Gastrocnemius medialis (tissue), 4 donors: ENCODE data around the gene SCN7A. TPM values are rescaled to one million over a fixed set of nuclear protein-coding genes. Genes with fewer than 3 reads are reported as not detected.

Experiments
- ATAC-seq, 2 donors: fragments of 150-250 bp; one replicate each; pipeline ENCODE4 v1.9.1; 2016
- DNase-seq, 2 donors: peaks; one replicate each; pipeline ENCODE4 v3.0.0-alpha.2; 2019
- H3K27ac ChIP-seq, 4 donors: fragments of 200-600 bp; sonication (generic); 1 replicate in 1 of 4; 2 replicates in 3 of 4; pipeline ENCODE4 v1.5.1; 2016 to 2018; ENCODE audit warnings: mild to moderate bottlenecking in 2 of 4, moderate library complexity in 1 of 4
- H3K27me3 ChIP-seq, 3 donors: fragments of 200-600 bp; sonication (generic) in 2 of 3; 1 replicate in 1 of 3; 2 replicates in 2 of 3; pipeline versions ENCODE4 v1.5.1 to v1.6.0; 2016 to 2019; ENCODE audit warnings: mild to moderate bottlenecking in 1 of 3, moderate library complexity in 1 of 3
- H3K36me3 ChIP-seq, 2 donors: fragments of 200-600 bp; sonication (generic) in 1 of 2; one replicate each; pipeline ENCODE4 v1.5.1; 2017 to 2018
- H3K4me1 ChIP-seq, 2 donors: fragments of 200-600 bp; sonication (generic) in 1 of 2; one replicate each; pipeline ENCODE4 v1.5.1; 2016 to 2017; ENCODE audit warnings: mild to moderate bottlenecking in 2 of 2
- H3K4me3 ChIP-seq, 4 donors: fragments of 200-600 bp; sonication (generic) in 3 of 4; 1 replicate in 1 of 4; 2 replicates in 3 of 4; pipeline ENCODE4 v1.5.1; 2016 to 2019; ENCODE audit warnings: mild to moderate bottlenecking in 2 of 4
- H3K9me3 ChIP-seq, 3 donors: fragments of 200-600 bp; sonication (generic) in 2 of 3; 1 replicate in 1 of 3; 2 replicates in 2 of 3; pipeline ENCODE4 v1.5.1; 2016 to 2019
- POLR2A ChIP-seq, 2 donors: fragments of 450-650 bp; IDR thresholded peaks; one replicate each; pipeline ENCODE4 v1.6.1; 2017; ENCODE audit warnings: antibody characterized with exemption in 2 of 2, mild to moderate bottlenecking in 2 of 2, moderate library complexity in 2 of 2
- in situ Hi-C, 4 donors: fragments of 200-750 bp; cut with MboI; loops; one replicate each; pipeline versions ENCODE4 v1.15.0 to v1.8.0; 2017; ENCODE audit warnings: low sequenced_read_pairs in 4 of 4
- intact Hi-C: fragments of 100-400 bp; cut with DNase I; formaldehyde crosslinking; loops from one replicate; pipeline ENCODE4 v1.15.1; 2023; ENCODE audit warnings: low total_unique reads
- total RNA-seq, 4 donors: library from RNA; depleted of rRNA; stranded (reverse); fragments of >200 nt; gene quantifications; one replicate each; pipeline versions ENCODE4 v1.1.0 to v1.2.3, GENCODE V29; 2016
- TF ChIP-seq, protein P1 (sequence below), 5 experiments: fragments of 450-650 bp in 3 of 5; fragments of 200-600 bp in 2 of 5; sonication (generic) in 2 of 5; IDR thresholded peaks in 4 of 5; conservative IDR thresholded peaks in 1 of 5; 1 replicate in 4 of 5; 2 replicates in 1 of 5; pipeline ENCODE4 v1.5.1; 2016 to 2019; ENCODE audit warnings: antibody characterized with exemption in 5 of 5, mild to moderate bottlenecking in 3 of 5, moderate library complexity in 3 of 5

The SCN7A gene
- total RNA-seq, 4 donors from 2014 or later = 2.5 to 16.5 (median 5.2) TPM

DNA sequence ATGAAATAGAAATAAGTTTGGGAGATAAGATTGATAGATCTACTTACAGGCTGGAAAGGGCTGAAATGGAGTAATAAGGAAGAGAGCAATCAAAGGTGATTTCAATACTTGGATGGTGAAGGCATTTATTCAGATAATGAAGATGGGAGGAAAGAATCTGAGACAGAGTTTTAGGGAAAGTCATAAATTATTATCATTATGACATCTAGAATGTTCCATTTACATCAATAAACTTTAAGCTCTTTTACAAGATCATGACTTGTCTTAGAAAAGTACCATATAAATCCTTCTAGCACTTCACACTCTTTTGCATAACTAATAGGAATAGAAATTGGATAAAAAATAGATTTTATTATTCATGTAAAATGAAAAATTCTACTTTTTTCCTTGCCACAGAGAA, 120.5 kb downstream of the SCN7A start:
- ATAC-seq = no peak
- intact Hi-C loops (no loop called here), in situ Hi-C loops (no loop called here)
- peaks cover 7 to 16% of the 10 kb centered on the region in 2 donors for H3K4me1 ChIP-seq
- no peak for DNase-seq
- TF ChIP-seq, protein P1, sequence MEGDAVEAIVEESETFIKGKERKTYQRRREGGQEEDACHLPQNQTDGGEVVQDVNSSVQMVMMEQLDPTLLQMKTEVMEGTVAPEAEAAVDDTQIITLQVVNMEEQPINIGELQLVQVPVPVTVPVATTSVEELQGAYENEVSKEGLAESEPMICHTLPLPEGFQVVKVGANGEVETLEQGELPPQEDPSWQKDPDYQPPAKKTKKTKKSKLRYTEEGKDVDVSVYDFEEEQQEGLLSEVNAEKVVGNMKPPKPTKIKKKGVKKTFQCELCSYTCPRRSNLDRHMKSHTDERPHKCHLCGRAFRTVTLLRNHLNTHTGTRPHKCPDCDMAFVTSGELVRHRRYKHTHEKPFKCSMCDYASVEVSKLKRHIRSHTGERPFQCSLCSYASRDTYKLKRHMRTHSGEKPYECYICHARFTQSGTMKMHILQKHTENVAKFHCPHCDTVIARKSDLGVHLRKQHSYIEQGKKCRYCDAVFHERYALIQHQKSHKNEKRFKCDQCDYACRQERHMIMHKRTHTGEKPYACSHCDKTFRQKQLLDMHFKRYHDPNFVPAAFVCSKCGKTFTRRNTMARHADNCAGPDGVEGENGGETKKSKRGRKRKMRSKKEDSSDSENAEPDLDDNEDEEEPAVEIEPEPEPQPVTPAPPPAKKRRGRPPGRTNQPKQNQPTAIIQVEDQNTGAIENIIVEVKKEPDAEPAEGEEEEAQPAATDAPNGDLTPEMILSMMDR (IDR thresholded peaks at IDR 0.05 in 4 of 5, conservative IDR thresholded peaks at IDR 0.05 in 1 of 5) = no peak
- TF ChIP-seq POLR2A (IDR thresholded peaks at IDR 0.05) = no peak
- H3K4me3 ChIP-seq = no peak overlapping the region
- H3K9me3 ChIP-seq = no peaks in the 10 kb centered on the region
- H3K27me3 ChIP-seq = no peaks in the 10 kb centered on the region
- no peak overlapping the region for H3K27ac ChIP-seq
- no peaks in the 10 kb centered on the region for H3K36me3 ChIP-seq

GRCh38 chr2:166373105-166373504, 120.9 kb downstream of the SCN7A start:
- Histone ChIP-seq H3K27ac (no peak overlapping the region), H3K4me3 (no peak overlapping the region), H3K27me3 (no peaks in the 10 kb centered on the region), H3K9me3 (no peaks in the 10 kb centered on the region), H3K36me3 (no peaks in the 10 kb centered on the region), H3K4me1 (peaks cover 7 to 16% of the 10 kb centered on the region in 2 donors)
- TF ChIP-seq POLR2A (IDR thresholded peaks at IDR 0.05) = no peak
- TF ChIP-seq, protein P1 (IDR thresholded peaks at IDR 0.05 in 4 of 5, conservative IDR thresholded peaks at IDR 0.05 in 1 of 5) = no peak
- in situ Hi-C loops = no loop called here
- ATAC-seq (no peak), DNase-seq (no peak)
- intact Hi-C loops = no loop called here

DNA sequence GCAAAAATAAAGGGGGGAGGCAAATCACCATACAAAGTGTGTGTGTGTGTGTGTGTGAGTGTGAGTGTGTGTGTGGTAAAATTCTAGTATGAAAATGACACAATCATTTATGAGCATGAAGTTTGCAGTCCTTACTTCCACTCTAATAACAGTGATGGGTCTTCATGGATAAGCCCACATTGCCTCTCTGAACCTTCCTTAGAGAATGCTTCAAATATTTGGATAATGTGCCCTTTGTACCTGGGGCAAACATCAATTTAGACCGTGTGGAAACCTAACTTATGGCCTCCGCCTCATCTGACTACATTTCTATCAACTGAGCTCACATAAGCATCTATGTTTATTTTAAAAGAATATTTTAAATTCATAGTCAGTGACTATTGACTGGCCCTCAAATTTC, 122.0 kb downstream of the SCN7A start:
- peaks cover 7 to 16% of the 10 kb centered on the region in 2 donors for H3K4me1 ChIP-seq
- in situ Hi-C loops = no loop called here
- H3K4me3 ChIP-seq = no peak overlapping the region
- H3K27ac ChIP-seq = no peak overlapping the region
- TF ChIP-seq POLR2A (IDR thresholded peaks at IDR 0.05) = no peak
- TF ChIP-seq, protein P1 (IDR thresholded peaks at IDR 0.05 in 4 of 5, conservative IDR thresholded peaks at IDR 0.05 in 1 of 5) = no peak
- H3K27me3 ChIP-seq = no peaks in the 10 kb centered on the region
- intact Hi-C loops = no loop called here
- ATAC-seq (no peak), DNase-seq (no peak)
- no peaks in the 10 kb centered on the region for H3K9me3 ChIP-seq
- H3K36me3 ChIP-seq = no peaks in the 10 kb centered on the region

DNA sequence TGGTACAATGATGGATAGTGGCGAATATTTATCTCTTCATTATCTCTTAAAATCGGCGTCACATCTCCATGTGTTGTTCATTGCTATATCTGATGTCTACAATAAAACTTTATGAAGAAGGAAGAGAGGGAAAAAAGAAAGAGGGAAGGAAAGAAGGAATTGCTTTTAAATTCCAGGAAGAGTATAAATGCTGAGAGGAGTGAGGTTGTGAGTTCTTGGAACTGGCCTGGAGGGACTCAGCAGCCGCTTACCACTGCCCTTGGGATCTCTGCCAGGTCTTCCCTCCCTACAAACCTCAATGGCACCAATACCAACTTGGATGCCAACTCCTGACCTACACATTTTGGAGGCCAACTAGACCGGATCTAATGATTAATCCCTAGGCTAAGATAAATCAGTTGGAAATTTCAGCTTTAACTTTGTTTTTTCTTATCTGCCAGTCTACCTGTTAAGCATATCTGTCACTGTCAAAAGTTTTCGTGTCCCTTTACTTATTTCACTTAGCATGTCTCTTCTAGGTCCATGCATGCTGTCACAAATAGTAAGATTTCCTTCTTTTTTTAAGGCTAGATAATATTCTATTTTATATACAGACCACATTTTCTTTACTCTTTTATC, 128.1 kb downstream of the SCN7A start:
- ATAC-seq (no peak), DNase-seq (no peak)
- TF ChIP-seq, protein P1 (IDR thresholded peaks at IDR 0.05 in 4 of 5, conservative IDR thresholded peaks at IDR 0.05 in 1 of 5) = no peak
- TF ChIP-seq POLR2A (IDR thresholded peaks at IDR 0.05) = no peak
- Histone ChIP-seq H3K9me3 (no peaks in the 10 kb centered on the region), H3K4me3 (no peak overlapping the region), H3K36me3 (no peaks in the 10 kb centered on the region), H3K27ac (no peak overlapping the region), H3K4me1 (no peaks in the 10 kb centered on the region), H3K27me3 (no peaks in the 10 kb centered on the region)
- intact Hi-C loops = no loop called here
- in situ Hi-C loops = no loop called here

DNA sequence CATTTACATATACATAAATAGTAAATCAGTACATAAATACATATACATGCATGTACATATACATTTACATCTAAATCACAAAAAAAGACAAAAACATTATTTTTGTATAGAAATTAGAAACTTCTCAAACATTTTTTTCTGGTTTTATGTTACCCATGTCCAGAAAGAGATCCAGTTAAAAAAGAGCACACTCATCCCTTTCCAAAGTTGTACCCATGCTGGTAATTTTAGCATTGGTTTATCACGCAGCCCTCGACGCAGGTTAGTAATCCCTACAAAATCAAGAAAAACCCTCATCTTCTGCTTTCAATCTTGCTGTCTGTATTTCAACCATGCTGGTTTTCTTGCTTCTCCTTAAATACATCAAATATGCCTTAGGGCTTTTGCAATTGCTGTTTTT, 128.8 kb downstream of the SCN7A start:
- H3K9me3 ChIP-seq = no peaks in the 10 kb centered on the region
- H3K4me1 ChIP-seq = no peaks in the 10 kb centered on the region
- H3K4me3 ChIP-seq = no peak overlapping the region
- no peak for DNase-seq
- H3K27me3 ChIP-seq = no peaks in the 10 kb centered on the region
- in situ Hi-C loops (no loop called here), intact Hi-C loops (no loop called here)
- no peaks in the 10 kb centered on the region for H3K36me3 ChIP-seq
- no peak overlapping the region for H3K27ac ChIP-seq
- no peak for ATAC-seq
- TF ChIP-seq POLR2A (IDR thresholded peaks at IDR 0.05) = no peak
- TF ChIP-seq, protein P1 (IDR thresholded peaks at IDR 0.05 in 4 of 5, conservative IDR thresholded peaks at IDR 0.05 in 1 of 5) = no peak
